DND-41 (cell line): ENCODE data around the gene PHIP.
A peak's percentile ranks its signal among the peaks of the same experiment; 100 is the strongest.

ENCODE experiments used
- ATAC-seq: fragments of 200-7000 bp; cut with Tn5 transposase; 3 replicates; pipeline ENCODE4 v1.9.1; 2021; ENCODE audit warnings: low read depth; ENCODE audit not compliant: insufficient read depth
- DNase-seq: peaks from one replicate; pipeline ENCODE4 v3.0.0-alpha.2; 2020
- H2AFZ ChIP-seq: 2 replicates; pipeline ENCODE4 v1.6.0; 2012; ENCODE audit warnings: low read depth, low read length
- H3K27ac ChIP-seq: 2 replicates; pipeline ENCODE4 v1.5.1; 2012; ENCODE audit warnings: low read length, inconsistent platforms
- H3K27me3 ChIP-seq: fragments of 200-600 bp; sonication (generic); 2 replicates; pipeline ENCODE4 v1.6.0; 2012; ENCODE audit warnings: low read length, mild to moderate bottlenecking, inconsistent platforms; ENCODE audit not compliant: insufficient read depth, poor library complexity
- H3K36me3 ChIP-seq: 2 replicates; pipeline ENCODE4 v1.5.1; 2012; ENCODE audit warnings: low read length, inconsistent platforms; ENCODE audit not compliant: insufficient read depth
- H3K4me1 ChIP-seq: 2 replicates; pipeline ENCODE4 v1.5.1; 2012; ENCODE audit warnings: mild to moderate bottlenecking, low read length; ENCODE audit not compliant: insufficient read depth
- H3K4me2 ChIP-seq: 2 replicates; pipeline ENCODE4 v1.6.0; 2012; ENCODE audit warnings: mild to moderate bottlenecking, moderate library complexity, low read length, inconsistent platforms; ENCODE audit not compliant: insufficient read depth
- H3K4me3 ChIP-seq, 2 experiments: fragments of 200-600 bp in 1 of 2; shearing (Covaris generic) in 1 of 2; 2 replicates each; pipeline ENCODE4 v1.5.1; 2012 to 2016; ENCODE audit warnings: inconsistent platforms in 2 of 2, low read length in 2 of 2, mild to moderate bottlenecking in 2 of 2, low read depth in 1 of 2, moderate library complexity in 1 of 2
- H3K79me2 ChIP-seq: 2 replicates; pipeline ENCODE4 v1.6.0; 2012; ENCODE audit warnings: low read length, inconsistent platforms; ENCODE audit not compliant: insufficient read depth
- H3K9ac ChIP-seq: 2 replicates; pipeline ENCODE4 v1.6.0; 2012; ENCODE audit warnings: low read depth, mild to moderate bottlenecking, inconsistent platforms, low read length, moderate library complexity
- H3K9me3 ChIP-seq: 2 replicates; pipeline ENCODE4 v1.5.1; 2012; ENCODE audit warnings: low read length, moderate library complexity, mild to moderate bottlenecking, inconsistent platforms; ENCODE audit not compliant: insufficient read depth, severe bottlenecking
- H4K20me1 ChIP-seq: 2 replicates; pipeline ENCODE4 v1.6.0; 2012; ENCODE audit warnings: low read length; ENCODE audit not compliant: insufficient read depth
- CTCF ChIP-seq: IDR thresholded peaks from 2 replicates; pipeline ENCODE4 v1.5.1; 2012; ENCODE audit warnings: borderline replicate concordance, low read length, moderate library complexity, mild to moderate bottlenecking; ENCODE audit not compliant: poor library complexity, severe bottlenecking; ENCODE audit errors: extremely low read depth
- EZH2 ChIP-seq: IDR thresholded peaks from 3 replicates; pipeline ENCODE4 v1.6.1; 2012; ENCODE audit warnings: borderline replicate concordance, low read depth, mild to moderate bottlenecking, moderate library complexity, low read length, inconsistent platforms; ENCODE audit not compliant: severe bottlenecking

Gene PHIP

GRCh38 chr6:79062708-79063107 is 15.3 kb downstream of the PHIP start:
- TF ChIP-seq EZH2: no peak
- TF ChIP-seq CTCF: no peak
- Histone ChIP-seq H3K79me2 (peaks cover 94% of the 10 kb centered on the region), H3K4me2 (no peak overlapping the region), H3K9ac (no peak overlapping the region), H2AFZ (no peak overlapping the region), H3K27ac (no peak overlapping the region), H4K20me1 (peaks cover 37% of the 10 kb centered on the region), H3K36me3 (peaks cover 64% of the 10 kb centered on the region), H3K4me1 (no peaks in the 10 kb centered on the region), H3K9me3 (no peaks in the 10 kb centered on the region), H3K4me3 (no peak overlapping the region), H3K27me3 (no peaks in the 10 kb centered on the region)
- DNase-seq (no peak), ATAC-seq (no peak)

GRCh38 chr6:79057746-79058145 is 20.3 kb downstream of the PHIP start:
- no peak overlapping the region for H3K4me2 ChIP-seq
- no peak overlapping the region for H2AFZ ChIP-seq
- DNase-seq: no peak
- no peak for ATAC-seq
- no peak overlapping the region for H3K4me3 ChIP-seq
- no peaks in the 10 kb centered on the region for H3K27me3 ChIP-seq
- H3K79me2 ChIP-seq: peaks cover 91% of the 10 kb centered on the region
- H4K20me1 ChIP-seq: peaks cover 7% of the 10 kb centered on the region; the same call in 1 of the 2 replicates
- TF ChIP-seq EZH2 (no peak), CTCF (no peak)
- no peaks in the 10 kb centered on the region for H3K4me1 ChIP-seq
- peaks cover 84% of the 10 kb centered on the region for H3K36me3 ChIP-seq
- no peak overlapping the region for H3K27ac ChIP-seq
- H3K9ac ChIP-seq: no peak overlapping the region
- no peaks in the 10 kb centered on the region for H3K9me3 ChIP-seq

GRCh38 chr6:79056226-79056625 is 21.8 kb downstream of the PHIP start:
- ATAC-seq: no peak; the same call in 2 of the 3 replicates
- no peak for TF ChIP-seq CTCF
- TF ChIP-seq EZH2: no peak

GRCh38 chr6:79048611-79049010 is 29.4 kb downstream of the PHIP start:
- H3K9ac ChIP-seq: no peak overlapping the region
- no peak overlapping the region for H3K4me2 ChIP-seq
- TF ChIP-seq EZH2 (no peak), CTCF (peak; percentile 56)
- H3K27ac ChIP-seq: no peak overlapping the region
- H3K4me1 ChIP-seq: no peaks in the 10 kb centered on the region
- no peak overlapping the region for H3K4me3 ChIP-seq
- DNase-seq (peak; percentile 39), ATAC-seq (peak; percentile 78)
- no peaks in the 10 kb centered on the region for H3K27me3 ChIP-seq
- H3K36me3 ChIP-seq: peaks cover 87% of the 10 kb centered on the region
- H3K9me3 ChIP-seq: no peaks in the 10 kb centered on the region
- no peak overlapping the region for H2AFZ ChIP-seq
- peaks cover 33% of the 10 kb centered on the region; the same call in 1 of the 2 replicates for H4K20me1 ChIP-seq
- H3K79me2 ChIP-seq: peaks cover 98% of the 10 kb centered on the region

More at GRCh38 chr6:79056226-79056625, 21.8 kb downstream of the PHIP start:
- no peak for DNase-seq
- no peak overlapping the region for H2AFZ ChIP-seq
- no peaks in the 10 kb centered on the region for H3K9me3 ChIP-seq
- peaks cover 85% of the 10 kb centered on the region for H3K36me3 ChIP-seq
- H3K27ac ChIP-seq: no peak overlapping the region
- no peaks in the 10 kb centered on the region for H3K27me3 ChIP-seq
- H4K20me1 ChIP-seq: peaks cover 12% of the 10 kb centered on the region; the same call in 1 of the 2 replicates
- no peak overlapping the region for H3K4me3 ChIP-seq
- no peak overlapping the region for H3K9ac ChIP-seq
- H3K4me1 ChIP-seq: no peaks in the 10 kb centered on the region
- peaks cover 94% of the 10 kb centered on the region for H3K79me2 ChIP-seq
- no peak overlapping the region for H3K4me2 ChIP-seq
